K562 (cell line): Measurements from ENCODE around the gene SAPCD1. TPM values are rescaled to one million over a fixed set of nuclear protein-coding genes. Genes with fewer than 3 reads are reported as not detected.

Experiments
- ARID2 ChIP-seq: fragments of 450-650 bp; IDR thresholded peaks from 2 replicates; pipeline ENCODE4 v1.6.1; 2017; ENCODE audit warnings: antibody characterized with exemption, mild to moderate bottlenecking
- ATF7 ChIP-seq: fragments of 450-650 bp; IDR thresholded peaks from 2 replicates; pipeline ENCODE4 v1.7.1; 2014; ENCODE audit warnings: mild to moderate bottlenecking, moderate library complexity
- CUX1 ChIP-seq: fragments of 200-800 bp; sonication (Bioruptor generic); IDR thresholded peaks from 2 replicates; pipeline ENCODE4 v1.6.1; 2016; ENCODE audit warnings: missing genetic modification characterization, missing compliant biosample characterization
- FOXP1 ChIP-seq: sonication (generic); formaldehyde crosslinking; IDR thresholded peaks from 2 replicates; pipeline ENCODE4 v1.8.0; 2022; ENCODE audit warnings: mild to moderate bottlenecking, missing genetic modification reagents
- GTF2E2 ChIP-seq: fragments of 200-800 bp; sonication (Bioruptor generic); IDR thresholded peaks from 2 replicates; pipeline ENCODE4 v1.6.1; 2016; ENCODE audit warnings: missing genetic modification characterization, missing compliant biosample characterization
- HBP1 ChIP-seq: fragments of 450-650 bp; formaldehyde crosslinking; IDR thresholded peaks from 2 replicates; pipeline ENCODE4 v1.4.0; 2022; ENCODE audit warnings: missing genetic modification characterization
- LCOR ChIP-seq: sonication (generic); formaldehyde crosslinking; IDR thresholded peaks from 2 replicates; pipeline ENCODE4 v1.8.0; 2022; ENCODE audit warnings: mild to moderate bottlenecking, missing genetic modification reagents
- POLR2B ChIP-seq: fragments of 450-650 bp; IDR thresholded peaks from 2 replicates; pipeline ENCODE4 v1.6.1; 2018; ENCODE audit warnings: low read depth; ENCODE audit not compliant: partially characterized antibody
- POLR3A ChIP-seq: IDR thresholded peaks from 2 replicates; pipeline ENCODE4 v1.6.1; 2011; ENCODE audit warnings: borderline replicate concordance, mild to moderate bottlenecking, moderate library complexity; ENCODE audit not compliant: insufficient read length, insufficient read depth; ENCODE audit errors: extremely low read depth
- ZNF124 ChIP-seq: sonication (generic); formaldehyde crosslinking; IDR thresholded peaks from 2 replicates; pipeline ENCODE4 v1.8.1; 2022; ENCODE audit warnings: missing genetic modification reagents
- ZNF318 ChIP-seq, 2 experiments: fragments of 450-650 bp; IDR thresholded peaks; 2 replicates each; pipeline ENCODE4 v1.6.1; 2016; ENCODE audit warnings: mild to moderate bottlenecking in 2 of 2, borderline replicate concordance in 1 of 2, low read depth in 1 of 2, moderate library complexity in 1 of 2
- ZSCAN29 ChIP-seq: fragments of 450-650 bp; IDR thresholded peaks from 2 replicates; pipeline ENCODE4 v1.6.1; 2017
- polyA plus RNA-seq, 8 experiments: library from polyadenylated mRNA; depleted of rRNA in 4 of 8; stranded (reverse) in 5 of 8; unstranded in 3 of 8; fragments of >200 nt; fragmentation: Nextera tagmentation in 2 of 8; fragmentation: Illumina TruSeq in 1 of 8; extraction: Ambion mirVana in 2 of 8; extraction: Trizol in 1 of 8; gene quantifications; 2 replicates each; pipeline versions ENCODE4 v1.2.1 to v1.2.3, GENCODE V29; 2011 to 2014; ENCODE audit warnings: inconsistent platforms in 1 of 8, missing spikeins in 1 of 8
- total RNA-seq, 7 experiments: library from RNA; depleted of rRNA in 6 of 7; stranded (reverse); fragments of >200 nt in 6 of 7; fragmentation: Illumina TruSeq in 2 of 7; extraction: Trizol in 2 of 7; gene quantifications; 2 replicates each; pipeline versions ENCODE4 v1.2.1 to v1.2.3, GENCODE V29; 2011 to 2021; ENCODE audit warnings: low replicate concordance in 1 of 7

SAPCD1 gene
- total and polyA plus RNA-seq, 9 of the 15 experiments (the other 6 are each of a cell fraction or from before 2014, with no cell fraction given) = 2.6 to 30.2 (median 7.4) TPM

GRCh38 chr6:31729515-31729978 lies 32.9 kb upstream of the SAPCD1 start (continued):
- TF ChIP-seq GTF2E2 (tag) = no peak
- TF ChIP-seq HBP1 (CRISPR knock-in tag) = no peak
- no peak for TF ChIP-seq POLR2B
- TF ChIP-seq ATF7 = no peak
- 0 out of 2 replicates have a peak, but pooled peaks have one; percentile 34 for TF ChIP-seq FOXP1 (CRISPR knock-in tag)
- TF ChIP-seq CUX1 (CRISPR knock-in tag) = no peak
- TF ChIP-seq POLR3A = no peak
- TF ChIP-seq LCOR (CRISPR knock-in tag) = no peak
- TF ChIP-seq ARID2 = peak; percentile 94
- TF ChIP-seq ZNF124 (CRISPR knock-in tag) = no peak
- TF ChIP-seq ZNF318 (IDR thresholded peaks at IDR 0.05; ENCODE audit: borderline replicate concordance in 1 of 2, low read depth in 1 of 2) = no peak
- no peak for TF ChIP-seq ZSCAN29
